Right renal pelvis (tissue), 4 donors: ENCODE data around the gene COL5A1. TPM values are rescaled to one million over a fixed set of nuclear protein-coding genes. Genes with fewer than 3 reads are reported as not detected.

Source experiments
- polyA plus RNA-seq, 4 donors: library from polyadenylated mRNA; unstranded; fragments of 120-200 nt; gene quantifications; one replicate each; pipeline ENCODE4 v1.2.1, GENCODE V29; 2013; ENCODE audit not compliant: insufficient read length in 4 of 4

Gene COL5A1
- polyA plus RNA-seq, 4 donors = 99.9 to 133 (median 101) TPM

Other genes starting within 250 kb of the COL5A1 start
- gene FCN2, start 239.0 kb downstream of the COL5A1 start, polyA plus RNA-seq = under 1 TPM; 0.18 to 0.96 (median 0.49) TPM